GM19239 (cell line): Measurements from ENCODE around the gene FAM83D.
"Not testable (repeated sequence)": the region's sequence is repeated elsewhere in the genome, so short reads cannot be mapped to it uniquely, and the experiment has no call there.

Experiments used
- DNase-seq: peaks from one replicate; pipeline ENCODE4 v3.0.0; 2011; ENCODE audit warnings: low spot score; ENCODE audit not compliant: insufficient read length
- FAIRE-seq: peaks from 2 replicates; lab custom pipeline; 2011; peaks lifted over from hg19 to GRCh38; lab: Jason Lieb, UNC

Gene FAM83D

GRCh38 chr20:38991814-38992704 is 65.8 kb downstream of the FAM83D start:
- no peak for DNase-seq
- FAIRE-seq = no peak

GRCh38 chr20:38995536-38996044 is 69.4 kb downstream of the FAM83D start:
- DNase-seq (no peak), FAIRE-seq (no peak)

- FAIRE-seq, DNase-seq: not testable (repeated sequence)
Observed at GRCh38 chr20:38996866-38997265, 70.6 kb downstream of the FAM83D start.

- FAIRE-seq (peak; percentile 66), DNase-seq (peak; percentile 34)
Observed at GRCh38 chr20:38997622-38998021, 71.4 kb downstream of the FAM83D start.

GRCh38 chr20:38999217-38999616 is 73.0 kb downstream of the FAM83D start:
- DNase-seq (no peak), FAIRE-seq (no peak)

GRCh38 chr20:38999965-39000910 is 74.0 kb downstream of the FAM83D start:
- DNase-seq = no peak
- no peak for FAIRE-seq
